Glomerular visceral epithelial cell (primary cell): ENCODE data around the gene USP53.
"Not testable (repeated sequence)": the region's sequence is repeated elsewhere in the genome, so short reads cannot be mapped to it uniquely, and the experiment has no call there.

Source experiments
- DNase-seq: peaks from one replicate; pipeline ENCODE4 v3.0.0-alpha.2; 2016; ENCODE audit errors: extremely low spot score

The USP53 gene

DNA sequence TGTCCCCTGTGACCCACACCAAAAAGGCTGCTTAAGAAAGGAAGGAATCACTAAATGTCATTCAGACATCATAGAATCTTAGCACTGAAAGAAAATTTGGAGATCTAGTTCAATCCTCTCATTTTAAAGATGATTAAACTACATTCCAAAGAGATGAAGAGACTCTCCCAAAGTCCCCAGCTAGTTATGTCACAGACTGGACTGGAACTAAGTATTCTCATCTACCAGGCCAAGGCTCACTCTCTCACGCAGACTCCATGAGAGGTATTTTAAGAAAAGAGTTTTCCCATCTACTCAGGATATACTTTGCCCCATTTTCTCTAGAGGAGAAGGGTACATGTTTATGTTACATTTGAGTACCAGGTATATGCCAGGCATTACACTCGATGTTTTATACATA is 102.5 kb downstream of the USP53 start:
- DNase-seq: no peak

GRCh38 chr4:119317990-119318389 is 105.5 kb downstream of the USP53 start:
- DNase-seq: no peak

GRCh38 chr4:119321921-119322687 is 109.6 kb downstream of the USP53 start, which contains the start of gene FABP2:
Gene FABP2 (minus strand): TSS chr4:119322138. CDS start chr4:119322102, 36 bp downstream.
- DNase-seq: no peak

GRCh38 chr4:119328695-119329094 is 116.2 kb downstream of the USP53 start:
- DNase-seq: no peak

GRCh38 chr4:119329835-119330620 is 117.5 kb downstream of the USP53 start:
- DNase-seq: no peak

- not testable (repeated sequence) for DNase-seq
Observed at GRCh38 chr4:119336332-119336979, 123.9 kb downstream of the USP53 start.

DNA sequence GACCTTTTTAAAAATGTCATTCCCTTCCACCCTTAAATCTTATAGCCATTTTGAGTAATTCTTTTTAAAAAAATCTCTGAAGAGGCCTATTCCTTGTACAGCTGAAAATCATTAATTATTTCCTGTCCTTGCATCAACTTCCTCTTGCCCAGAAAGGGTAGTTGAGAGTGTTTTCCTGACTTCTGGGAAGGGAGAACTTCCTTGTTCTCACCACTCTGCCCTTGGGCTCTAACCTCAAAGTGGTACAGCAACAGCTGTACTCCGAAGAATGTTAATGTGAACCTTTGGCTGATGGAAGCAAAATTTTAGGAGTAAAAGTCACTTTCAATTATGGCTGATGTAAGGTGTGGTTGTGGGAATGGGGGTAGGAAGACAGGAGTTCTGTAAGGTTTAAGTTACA is 124.5 kb downstream of the USP53 start:
- no peak for DNase-seq

GRCh38 chr4:119339895-119340294 is 127.4 kb downstream of the USP53 start:
- not testable (repeated sequence) for DNase-seq

DNA sequence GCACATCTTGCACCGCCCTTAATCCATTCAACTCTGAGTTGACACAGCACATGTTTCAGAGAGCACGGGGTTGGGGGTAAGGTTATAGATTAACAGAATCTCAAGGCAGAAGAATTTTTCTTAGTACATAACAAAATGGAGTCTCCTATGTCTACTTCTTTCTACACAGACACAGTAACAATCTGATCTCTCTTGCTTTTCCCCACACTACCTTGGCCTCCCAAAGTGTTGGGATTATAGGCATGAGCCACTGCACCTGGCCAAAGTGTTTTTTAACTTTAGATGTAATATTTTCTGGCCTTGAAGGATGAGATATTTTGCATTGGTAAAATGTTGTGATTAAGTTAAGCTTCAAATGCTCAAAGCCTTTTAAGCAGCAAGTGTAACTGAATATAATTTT is 130.8 kb downstream of the USP53 start:
- not testable (repeated sequence) for DNase-seq
